GM12878 (cell line): Measurements from ENCODE around the gene MAP3K6. TPM values are rescaled to one million over a fixed set of nuclear protein-coding genes. Genes with fewer than 3 reads are reported as not detected.

ENCODE experiments used
- ATAC-seq: fragments of 200-7000 bp; cut with Tn5 transposase; 3 replicates; pipeline ENCODE4 v1.9.1; 2020; ENCODE audit warnings: mild to moderate bottlenecking, moderate library complexity
- BruUV-seq: library from RNA; stranded (reverse); fragments of 400-500 nt; replicated peaks from 2 replicates; lab custom pipeline; 2021; lab: Mats Ljungman, UMichigan
- CTCF ChIA-PET: fragments of 300-600 bp; sonication (Branson Sonifier 250); formaldehyde crosslinking; extraction: SDS; loops from one replicate; lab custom pipeline; 2021; ENCODE audit warnings: inconsistent platforms; lab: Yijun Ruan, JAX
- POLR2A ChIA-PET: fragments of 350-600 bp; formaldehyde crosslinking; extraction: SDS; loops from one replicate; lab custom pipeline; 2021; ENCODE audit warnings: inconsistent platforms; lab: Charles Lee
- RAD21 ChIA-PET: fragments of 300-600 bp; sonication (Branson Sonifier 250); formaldehyde crosslinking; loops from one replicate; lab custom pipeline; 2023; ENCODE audit warnings: antibody characterized with exemption; ENCODE audit not compliant: unreplicated experiment; lab: Charles Lee
- SMC1A ChIA-PET: fragments of 300-600 bp; sonication (Branson Sonifier 250); formaldehyde crosslinking; loops from one replicate; lab custom pipeline; 2023; ENCODE audit not compliant: unreplicated experiment, uncharacterized antibody; lab: Charles Lee
- DNase-seq: peaks from one replicate; pipeline ENCODE4 v3.0.0-alpha.2; 2011; ENCODE audit warnings: low read depth, low spot score
- FAIRE-seq: peaks from 3 replicates; lab custom pipeline; 2011; peaks lifted over from hg19 to GRCh38; lab: Jason Lieb, UNC
- H2AFZ ChIP-seq: 2 replicates; pipeline ENCODE4 v1.6.0; 2011; ENCODE audit warnings: low read depth, low read length, control low read depth; ENCODE audit not compliant: control insufficient read depth
- H3K27ac ChIP-seq: 2 replicates; pipeline ENCODE4 v1.5.1; 2011; ENCODE audit warnings: control low read depth; ENCODE audit not compliant: control insufficient read depth, insufficient read depth
- H3K27me3 ChIP-seq, 2 experiments: replicated peaks in 1 of 2; 2 replicates each; pipeline versions ENCODE4 v1.6.0 to v1.6.1; 2011; ENCODE audit warnings: low read length in 1 of 2; ENCODE audit not compliant: control insufficient read depth in 2 of 2, insufficient read depth in 2 of 2
- H3K36me3 ChIP-seq, 2 experiments: 2 replicates each; pipeline ENCODE4 v1.5.1; 2011; ENCODE audit warnings: low read length in 1 of 2; ENCODE audit not compliant: control insufficient read depth in 2 of 2, insufficient read depth in 2 of 2
- H3K4me1 ChIP-seq: 2 replicates; pipeline ENCODE4 v1.6.1; 2011; ENCODE audit warnings: mild to moderate bottlenecking, low read length, moderate library complexity, mixed read lengths; ENCODE audit not compliant: control insufficient read depth, insufficient read depth
- H3K4me2 ChIP-seq: 2 replicates; pipeline ENCODE4 v1.6.0; 2011; ENCODE audit warnings: control low read depth; ENCODE audit not compliant: control insufficient read depth, insufficient read depth
- H3K4me3 ChIP-seq: fragments of 200-600 bp; sonication (generic); 2 replicates; pipeline ENCODE4 v1.5.1; 2016
- H3K79me2 ChIP-seq: 2 replicates; pipeline ENCODE4 v1.6.0; 2011; ENCODE audit warnings: low read length; ENCODE audit not compliant: control insufficient read depth, insufficient read depth
- H3K9ac ChIP-seq: 2 replicates; pipeline ENCODE4 v1.8.0; 2011; ENCODE audit warnings: low read length, control low read depth, mixed read lengths; ENCODE audit not compliant: control insufficient read depth, insufficient read depth
- H3K9me3 ChIP-seq: replicated peaks from 3 replicates; pipeline ENCODE4 v1.5.1; 2011; ENCODE audit warnings: mild to moderate bottlenecking, low read length; ENCODE audit not compliant: control insufficient read depth, insufficient read depth
- H4K20me1 ChIP-seq: 2 replicates; pipeline ENCODE4 v1.6.0; 2011; ENCODE audit not compliant: control insufficient read depth, insufficient read depth
- BCL11A ChIP-seq: IDR thresholded peaks from 2 replicates; pipeline ENCODE4 v1.6.1; 2011; ENCODE audit warnings: low read depth, low read length
- CEBPB ChIP-seq, 2 experiments: fragments of 150-350 bp in 1 of 2; IDR thresholded peaks; 2 replicates each; pipeline ENCODE4 v1.6.1; 2012 to 2014; ENCODE audit warnings: low read depth in 2 of 2, low read length in 2 of 2, borderline replicate concordance in 1 of 2, inconsistent platforms in 1 of 2
- ESRRA ChIP-seq: IDR thresholded peaks from 2 replicates; pipeline ENCODE4 v1.6.1; 2012; ENCODE audit warnings: mild to moderate bottlenecking, low read length, improper control_type of control experiment
- HDGF ChIP-seq: fragments of 450-650 bp; IDR thresholded peaks from 2 replicates; pipeline ENCODE4 v1.6.1; 2016; ENCODE audit warnings: antibody characterized with exemption
- ZBTB40 ChIP-seq: fragments of 450-650 bp; IDR thresholded peaks from 2 replicates; pipeline ENCODE4 v1.6.1; 2016; ENCODE audit warnings: mild to moderate bottlenecking, moderate library complexity, borderline replicate concordance
- WGBS: methylation state at CpG from one replicate; pipeline ENCODE4 v1.1.6; 2016; ENCODE audit warnings: low lambda C conversion rate; ENCODE audit not compliant: insufficient replicate concordance, insufficient coverage; ENCODE audit errors: missing lambda C conversion rate; 5-methylcytosine and 5-hydroxymethylcytosine counted together
- in situ Hi-C: fragments of 300-500 bp; cut with MboI; formaldehyde crosslinking; loops from 9 replicates; pipeline ENCODE4 v1.14.3; 2018; ENCODE audit warnings: mixed read lengths
- intact Hi-C: fragments of 100-400 bp; cut with micrococcal nuclease; formaldehyde crosslinking; loops from one replicate; pipeline ENCODE4 v1.14.2; 2022; ENCODE audit not compliant: unreplicated experiment
- polyA plus RNA-seq, 11 experiments: library from polyadenylated mRNA; depleted of rRNA in 4 of 11; unstranded in 6 of 11; stranded (reverse) in 5 of 11; fragments of >200 nt; fragmentation: Nextera tagmentation in 4 of 11; fragmentation: Illumina TruSeq in 1 of 11; extraction: Ambion mirVana in 4 of 11; extraction: Trizol in 1 of 11; gene quantifications; 1 replicate in 1 of 11; 2 replicates in 10 of 11; pipeline versions ENCODE4 v1.2.1 to v1.2.3, GENCODE V29; 2011 to 2016; ENCODE audit warnings: inconsistent platforms in 2 of 11, missing spikeins in 2 of 11, low read depth in 1 of 11
- total RNA-seq, 4 experiments: library from RNA; depleted of rRNA in 3 of 4; stranded (reverse); fragments of >200 nt in 3 of 4; fragmentation: Illumina TruSeq in 1 of 4; extraction: Trizol in 1 of 4; gene quantifications; 2 replicates each; pipeline versions ENCODE4 v1.2.1 to v1.2.3, GENCODE V29; 2013 to 2021

MAP3K6 gene
- total and polyA plus RNA-seq, 10 of the 15 experiments (the other 5 are each of a cell fraction or from before 2014, with no cell fraction given), result 0.15 to 3.4 (median 1.2) TPM; not detected in 1

- H3K4me2 ChIP-seq, result peak overlapping the region; percentile 70
- peaks cover 5% of the 10 kb centered on the region for H3K79me2 ChIP-seq
- peaks cover 33% of the 10 kb centered on the region for H3K4me1 ChIP-seq
- ATAC-seq (peak; percentile 45), DNase-seq (no peak), FAIRE-seq (peak; percentile 75)
- no peaks in the 10 kb centered on the region for H3K27me3 ChIP-seq
- intact Hi-C loops, result no loop called here
- BruUV-seq, result no TSS peak
- 6% methylated on average over 8 of the region's 8 CpGs for WGBS
- no peaks in the 10 kb centered on the region for H3K9me3 ChIP-seq
- peak overlapping the region; percentile 79 for H3K9ac ChIP-seq
- ChIA-PET POLR2A (interaction anchor here (0.8 to 2.2 kb wide), 3 partner anchors 19 to 649 kb away, joined by 3 to 6 read pairs (median 4); no protein-coding TSS in a partner anchor), SMC1A (interaction anchor here (0.8 to 1.5 kb wide), 5 partner anchors 10 to 214 kb away, joined by 3 to 6 read pairs (median 4); no protein-coding TSS in a partner anchor), CTCF (interaction anchor here (1.0 to 3.5 kb wide), 10 partner anchors 9 to 214 kb away, joined by 3 to 23 read pairs (median 4); partner anchors contain the start of gene MAP3K6), RAD21 (interaction anchor here (0.9 to 1.2 kb wide), 3 partner anchors 10 to 53 kb away, joined by 3 read pairs; no protein-coding TSS in a partner anchor)
- peak overlapping the region; percentile 74 for H2AFZ ChIP-seq
- in situ Hi-C loops, result no loop called here
- no peaks in the 10 kb centered on the region for H3K36me3 ChIP-seq
- H4K20me1 ChIP-seq, result no peaks in the 10 kb centered on the region
- TF ChIP-seq ESRRA (no peak), HDGF (peak; percentile 82), CEBPB (IDR thresholded peaks at IDR 0.05; ENCODE audit: borderline replicate concordance in 1 of 2, low read depth in 2 of 2, low read length in 2 of 2) (peak in 1 of 2 experiments; percentile 19; a peak in 1 of 4 replicates), BCL11A (no peak), ZBTB40 (no peak)
- H3K4me3 ChIP-seq, result peak overlapping the region; percentile 72
- H3K27ac ChIP-seq, result peak overlapping the region; percentile 73
Observed at GRCh38 chr1:27342391-27342777, 24.4 kb downstream of the MAP3K6 start.
